ENCODE measurements around the gene KPNA6.

KPNA6 gene

DNA sequence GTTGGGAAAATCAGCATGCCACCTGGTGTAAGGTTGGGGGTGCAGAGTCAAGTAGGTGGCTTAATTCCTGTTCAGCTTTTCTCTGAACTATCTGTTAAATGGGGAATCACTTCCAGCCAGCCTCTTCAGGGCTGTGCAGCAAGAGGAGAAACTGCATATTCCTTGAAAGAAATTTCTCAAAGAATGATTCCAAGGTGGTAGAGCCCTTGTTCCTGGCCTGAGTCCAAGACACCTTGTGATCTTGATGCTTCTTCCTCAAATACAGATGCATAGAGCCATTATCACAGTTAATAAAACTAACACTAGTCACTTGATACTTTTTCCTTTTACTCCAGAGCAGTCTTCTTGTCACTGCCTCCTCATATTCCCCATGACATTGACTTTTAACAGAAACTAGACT is 76.8 kb downstream of the KPNA6 start:
- no peak for TF ChIP-seq TAF1 (IDR thresholded peaks at IDR 0.05; ENCODE audit: borderline replicate concordance, insufficient read depth, low read length)
- TF ChIP-seq FOXP2 (optimal IDR thresholded peaks at IDR 0.05; ENCODE audit: borderline replicate concordance, extremely low read depth, extremely low read length, insufficient read depth) = no peak
- no peak for TF ChIP-seq SIN3A (IDR thresholded peaks at IDR 0.05; ENCODE audit: borderline replicate concordance, insufficient read depth, low read length)
- TF ChIP-seq POLR2AphosphoS5 (IDR thresholded peaks at IDR 0.05; ENCODE audit: low read depth, low read length) = no peak

DNA sequence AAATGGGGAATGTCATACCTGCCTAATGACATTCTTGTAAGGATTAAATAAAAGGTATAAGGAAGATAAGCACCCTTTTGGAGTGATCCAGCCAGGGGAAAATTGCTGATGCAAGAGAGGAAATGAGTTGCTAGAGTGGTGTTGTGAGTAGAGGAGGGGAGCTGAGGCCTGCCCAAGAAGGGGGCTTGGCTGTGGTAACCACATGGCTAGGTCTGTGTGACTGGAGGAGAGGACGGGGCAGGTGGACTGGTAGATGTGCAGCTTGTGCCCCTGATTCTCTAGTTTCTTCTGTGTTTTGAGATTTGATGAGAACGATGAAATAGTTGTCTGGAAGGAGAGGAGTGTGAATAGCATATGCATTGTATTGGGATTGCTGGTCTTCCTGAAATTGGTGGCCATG is 78.2 kb downstream of the KPNA6 start:
- TF ChIP-seq POLR2AphosphoS5 (IDR thresholded peaks at IDR 0.05; ENCODE audit: low read depth, low read length) = no peak
- no peak for TF ChIP-seq TAF1 (IDR thresholded peaks at IDR 0.05; ENCODE audit: borderline replicate concordance, insufficient read depth, low read length)
- TF ChIP-seq, protein P1, sequence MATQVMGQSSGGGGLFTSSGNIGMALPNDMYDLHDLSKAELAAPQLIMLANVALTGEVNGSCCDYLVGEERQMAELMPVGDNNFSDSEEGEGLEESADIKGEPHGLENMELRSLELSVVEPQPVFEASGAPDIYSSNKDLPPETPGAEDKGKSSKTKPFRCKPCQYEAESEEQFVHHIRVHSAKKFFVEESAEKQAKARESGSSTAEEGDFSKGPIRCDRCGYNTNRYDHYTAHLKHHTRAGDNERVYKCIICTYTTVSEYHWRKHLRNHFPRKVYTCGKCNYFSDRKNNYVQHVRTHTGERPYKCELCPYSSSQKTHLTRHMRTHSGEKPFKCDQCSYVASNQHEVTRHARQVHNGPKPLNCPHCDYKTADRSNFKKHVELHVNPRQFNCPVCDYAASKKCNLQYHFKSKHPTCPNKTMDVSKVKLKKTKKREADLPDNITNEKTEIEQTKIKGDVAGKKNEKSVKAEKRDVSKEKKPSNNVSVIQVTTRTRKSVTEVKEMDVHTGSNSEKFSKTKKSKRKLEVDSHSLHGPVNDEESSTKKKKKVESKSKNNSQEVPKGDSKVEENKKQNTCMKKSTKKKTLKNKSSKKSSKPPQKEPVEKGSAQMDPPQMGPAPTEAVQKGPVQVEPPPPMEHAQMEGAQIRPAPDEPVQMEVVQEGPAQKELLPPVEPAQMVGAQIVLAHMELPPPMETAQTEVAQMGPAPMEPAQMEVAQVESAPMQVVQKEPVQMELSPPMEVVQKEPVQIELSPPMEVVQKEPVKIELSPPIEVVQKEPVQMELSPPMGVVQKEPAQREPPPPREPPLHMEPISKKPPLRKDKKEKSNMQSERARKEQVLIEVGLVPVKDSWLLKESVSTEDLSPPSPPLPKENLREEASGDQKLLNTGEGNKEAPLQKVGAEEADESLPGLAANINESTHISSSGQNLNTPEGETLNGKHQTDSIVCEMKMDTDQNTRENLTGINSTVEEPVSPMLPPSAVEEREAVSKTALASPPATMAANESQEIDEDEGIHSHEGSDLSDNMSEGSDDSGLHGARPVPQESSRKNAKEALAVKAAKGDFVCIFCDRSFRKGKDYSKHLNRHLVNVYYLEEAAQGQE (IDR thresholded peaks at IDR 0.05; ENCODE audit: insufficient read depth in 1 of 2, low read depth in 2 of 2, low read length in 2 of 2) = no peak
- TF ChIP-seq FOXP2 (optimal IDR thresholded peaks at IDR 0.05; ENCODE audit: borderline replicate concordance, extremely low read depth, extremely low read length, insufficient read depth) = no peak
- TF ChIP-seq SIN3A (IDR thresholded peaks at IDR 0.05; ENCODE audit: borderline replicate concordance, insufficient read depth, low read length) = no peak

- TF ChIP-seq SIN3A (IDR thresholded peaks at IDR 0.05; ENCODE audit: borderline replicate concordance, insufficient read depth, low read length) = no peak
- TF ChIP-seq TAF1 (IDR thresholded peaks at IDR 0.05; ENCODE audit: borderline replicate concordance, insufficient read depth, low read length) = no peak
- TF ChIP-seq, protein P1 (IDR thresholded peaks at IDR 0.05; ENCODE audit: insufficient read depth in 1 of 2, low read depth in 2 of 2, low read length in 2 of 2) = no peak
- no peak for TF ChIP-seq FOXP2 (optimal IDR thresholded peaks at IDR 0.05; ENCODE audit: borderline replicate concordance, extremely low read depth, extremely low read length, insufficient read depth)
- TF ChIP-seq POLR2AphosphoS5 (IDR thresholded peaks at IDR 0.05; ENCODE audit: low read depth, low read length) = no peak
Observed at GRCh38 chr1:32186491-32186890, 78.6 kb downstream of the KPNA6 start.

- TF ChIP-seq FOXP2 (optimal IDR thresholded peaks at IDR 0.05; ENCODE audit: borderline replicate concordance, extremely low read depth, extremely low read length, insufficient read depth) = no peak
- no peak for TF ChIP-seq TAF1 (IDR thresholded peaks at IDR 0.05; ENCODE audit: borderline replicate concordance, insufficient read depth, low read length)
- TF ChIP-seq POLR2AphosphoS5 (IDR thresholded peaks at IDR 0.05; ENCODE audit: low read depth, low read length) = no peak
- no peak for TF ChIP-seq SIN3A (IDR thresholded peaks at IDR 0.05; ENCODE audit: borderline replicate concordance, insufficient read depth, low read length)
- TF ChIP-seq, protein P1 (IDR thresholded peaks at IDR 0.05; ENCODE audit: insufficient read depth in 1 of 2, low read depth in 2 of 2, low read length in 2 of 2) = no peak
Observed at GRCh38 chr1:32187850-32188249, 80.0 kb downstream of the KPNA6 start.

- TF ChIP-seq, protein P1 (IDR thresholded peaks at IDR 0.05; ENCODE audit: insufficient read depth in 1 of 2, low read depth in 2 of 2, low read length in 2 of 2) = no peak
- TF ChIP-seq FOXP2 (optimal IDR thresholded peaks at IDR 0.05; ENCODE audit: borderline replicate concordance, extremely low read depth, extremely low read length, insufficient read depth) = no peak
- no peak for TF ChIP-seq TAF1 (IDR thresholded peaks at IDR 0.05; ENCODE audit: borderline replicate concordance, insufficient read depth, low read length)
- no peak for TF ChIP-seq POLR2AphosphoS5 (IDR thresholded peaks at IDR 0.05; ENCODE audit: low read depth, low read length)
- no peak for TF ChIP-seq SIN3A (IDR thresholded peaks at IDR 0.05; ENCODE audit: borderline replicate concordance, insufficient read depth, low read length)
Observed at GRCh38 chr1:32192220-32192948, 84.5 kb downstream of the KPNA6 start.

Measured in PFSK-1 (cell line).